AG09309 (cell line): ENCODE measurements around the gene MTCL1.

Experiments
- DNase-seq: peaks from one replicate; pipeline ENCODE4 v3.0.0-alpha.2; 2010; ENCODE audit warnings: low read depth
- H3K4me3 ChIP-seq: 2 replicates; pipeline ENCODE4 v1.5.1; 2011; ENCODE audit warnings: mild to moderate bottlenecking, low read depth, low read length, moderate library complexity; ENCODE audit not compliant: control insufficient read depth
- TF ChIP-seq, protein P1 (sequence below): IDR thresholded peaks from 2 replicates; pipeline ENCODE4 v1.5.1; 2011; ENCODE audit warnings: mild to moderate bottlenecking, low read depth, low read length, inconsistent platforms; ENCODE audit not compliant: insufficient read depth, control insufficient read depth; ENCODE audit errors: missing control alignments

The MTCL1 gene

DNA sequence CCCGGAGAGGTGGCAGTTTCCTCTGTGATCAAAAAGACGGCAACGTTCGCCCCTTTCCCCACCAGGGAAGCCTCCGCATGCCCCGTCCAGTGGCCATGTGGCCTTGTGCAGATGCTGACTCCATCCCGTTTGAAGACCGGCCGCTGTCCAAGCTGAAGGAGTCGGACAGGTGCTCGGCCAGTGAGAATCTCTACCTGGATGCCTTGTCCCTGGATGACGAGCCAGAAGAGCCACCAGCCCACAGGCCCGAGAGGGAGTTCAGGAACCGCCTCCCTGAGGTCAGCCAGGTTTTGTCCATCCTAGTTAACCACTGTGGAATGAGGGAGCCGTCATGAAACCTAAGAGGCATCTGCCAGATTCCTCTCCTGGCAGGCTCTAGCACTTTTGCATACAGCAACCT, 113.6 kb downstream of the MTCL1 start:
- TF ChIP-seq, protein P1, sequence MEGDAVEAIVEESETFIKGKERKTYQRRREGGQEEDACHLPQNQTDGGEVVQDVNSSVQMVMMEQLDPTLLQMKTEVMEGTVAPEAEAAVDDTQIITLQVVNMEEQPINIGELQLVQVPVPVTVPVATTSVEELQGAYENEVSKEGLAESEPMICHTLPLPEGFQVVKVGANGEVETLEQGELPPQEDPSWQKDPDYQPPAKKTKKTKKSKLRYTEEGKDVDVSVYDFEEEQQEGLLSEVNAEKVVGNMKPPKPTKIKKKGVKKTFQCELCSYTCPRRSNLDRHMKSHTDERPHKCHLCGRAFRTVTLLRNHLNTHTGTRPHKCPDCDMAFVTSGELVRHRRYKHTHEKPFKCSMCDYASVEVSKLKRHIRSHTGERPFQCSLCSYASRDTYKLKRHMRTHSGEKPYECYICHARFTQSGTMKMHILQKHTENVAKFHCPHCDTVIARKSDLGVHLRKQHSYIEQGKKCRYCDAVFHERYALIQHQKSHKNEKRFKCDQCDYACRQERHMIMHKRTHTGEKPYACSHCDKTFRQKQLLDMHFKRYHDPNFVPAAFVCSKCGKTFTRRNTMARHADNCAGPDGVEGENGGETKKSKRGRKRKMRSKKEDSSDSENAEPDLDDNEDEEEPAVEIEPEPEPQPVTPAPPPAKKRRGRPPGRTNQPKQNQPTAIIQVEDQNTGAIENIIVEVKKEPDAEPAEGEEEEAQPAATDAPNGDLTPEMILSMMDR, result no peak
- no peak overlapping the region for H3K4me3 ChIP-seq
- no peak for DNase-seq

DNA sequence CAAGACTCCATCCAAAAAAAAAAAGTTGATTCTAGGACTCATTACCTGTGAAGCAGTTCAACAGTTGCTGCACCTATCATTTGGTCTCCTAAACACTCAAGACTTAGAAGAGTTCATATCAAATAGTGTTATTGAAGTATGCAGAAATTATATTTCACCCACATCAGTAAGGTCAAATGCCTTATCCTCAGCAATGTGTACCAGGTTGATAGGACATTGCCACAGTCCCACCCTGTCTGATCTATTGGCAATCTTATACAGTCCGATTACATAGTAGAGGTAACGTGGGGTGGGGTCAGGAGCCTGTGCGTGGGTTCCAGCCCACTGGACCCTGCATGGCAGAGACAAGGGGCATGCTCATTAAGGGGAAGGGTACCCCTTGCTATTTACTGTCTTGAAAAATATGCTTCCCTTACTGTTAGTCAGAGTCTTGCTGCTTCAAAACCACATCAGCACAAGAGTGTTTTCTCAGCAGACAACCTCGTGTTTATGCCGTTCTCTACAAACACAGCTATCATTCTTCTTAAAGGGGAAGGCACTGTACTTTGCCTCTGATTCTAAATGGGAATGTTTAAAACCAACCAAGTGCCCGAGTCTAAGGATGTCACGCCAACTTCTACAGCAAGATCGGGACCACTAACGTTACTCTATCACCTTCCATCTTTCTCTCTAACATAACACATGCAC, 115.2 kb downstream of the MTCL1 start:
- TF ChIP-seq, protein P1, result no peak
- no peak for DNase-seq

DNA sequence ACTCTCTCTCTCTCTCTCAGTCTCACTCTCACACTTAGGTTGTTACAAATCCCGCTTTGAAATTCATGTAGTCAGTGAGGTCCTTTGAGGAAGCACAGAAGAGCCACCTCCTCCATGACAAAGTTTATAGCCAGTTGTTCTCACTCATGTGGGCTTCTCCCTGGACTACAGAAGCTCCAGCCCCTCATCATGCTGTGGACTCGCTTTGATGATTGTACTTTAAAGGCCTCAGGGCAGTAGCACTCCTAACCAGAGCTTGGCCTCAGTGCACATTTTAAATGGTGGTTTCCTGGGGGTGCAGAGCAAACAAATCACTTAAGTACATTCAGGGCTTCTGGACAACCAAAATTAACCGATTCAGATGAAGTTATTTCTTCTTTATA, 115.7 kb downstream of the MTCL1 start:
- H3K4me3 ChIP-seq, result no peak overlapping the region
- TF ChIP-seq, protein P1, result no peak
- no peak for DNase-seq

More for the DNA sequence above, 115.2 kb downstream of the MTCL1 start:
- no peak overlapping the region for H3K4me3 ChIP-seq

DNA sequence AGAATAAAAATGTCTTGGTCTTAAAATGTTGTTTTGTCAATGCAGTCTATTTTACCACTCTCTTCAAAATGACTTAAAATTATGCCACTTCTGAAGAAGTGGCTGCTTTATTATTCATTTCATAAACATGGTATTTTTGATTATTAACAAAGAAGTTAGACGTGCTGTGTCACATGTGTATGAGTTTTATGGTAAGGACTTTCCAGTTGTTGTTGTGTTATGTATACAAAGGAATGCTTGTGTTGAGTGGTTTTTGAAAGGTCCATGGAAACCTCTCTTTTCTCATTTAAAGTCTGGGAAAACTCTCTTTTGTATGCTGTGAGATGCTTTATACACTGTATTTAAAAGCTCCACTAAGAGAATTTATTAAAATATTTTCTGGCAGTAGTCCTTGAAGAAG, 116.2 kb downstream of the MTCL1 start:
- no peak overlapping the region for H3K4me3 ChIP-seq
- TF ChIP-seq, protein P1, result no peak
- DNase-seq, result no peak

DNA sequence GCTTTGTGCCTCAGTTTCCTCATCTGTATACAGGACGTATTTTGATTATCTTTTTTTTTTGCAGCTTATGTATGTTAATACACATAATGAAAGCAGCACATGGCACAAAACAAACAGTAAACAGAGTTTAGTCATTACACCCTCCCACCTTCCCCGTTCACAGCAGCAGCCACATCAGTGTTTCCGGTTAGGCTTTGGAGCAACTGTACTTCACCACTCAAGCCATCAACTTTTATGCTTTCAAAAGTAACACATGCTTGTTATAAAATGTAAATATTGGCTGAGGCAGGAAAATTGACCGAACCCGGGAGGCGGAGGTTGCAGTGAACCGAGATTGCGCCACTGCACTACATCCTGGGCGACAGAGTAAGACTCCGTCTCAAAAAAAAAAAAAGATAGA, 117.3 kb downstream of the MTCL1 start:
- no peak overlapping the region for H3K4me3 ChIP-seq
- TF ChIP-seq, protein P1, result no peak
- DNase-seq, result no peak

DNA sequence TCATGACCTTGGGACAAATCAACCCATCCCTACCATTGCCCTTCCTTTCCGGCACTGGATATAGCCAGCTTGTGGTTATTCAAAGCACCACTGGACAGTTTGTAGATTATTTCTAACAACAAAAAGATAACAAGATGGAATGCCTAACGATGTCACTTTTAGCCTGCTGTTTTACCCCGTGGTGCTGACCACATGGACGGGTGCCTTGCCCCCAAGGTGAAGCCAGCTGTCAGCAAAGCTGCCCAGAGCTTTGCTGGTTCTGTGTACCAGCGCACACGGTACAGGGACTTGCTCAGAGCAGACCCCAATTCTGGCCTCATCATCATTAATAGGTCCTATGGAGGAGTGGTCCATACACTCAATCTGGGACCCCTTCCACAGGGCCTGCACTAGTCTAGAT, 118.2 kb downstream of the MTCL1 start:
- no peak overlapping the region for H3K4me3 ChIP-seq
- DNase-seq, result no peak
- TF ChIP-seq, protein P1, result no peak

DNA sequence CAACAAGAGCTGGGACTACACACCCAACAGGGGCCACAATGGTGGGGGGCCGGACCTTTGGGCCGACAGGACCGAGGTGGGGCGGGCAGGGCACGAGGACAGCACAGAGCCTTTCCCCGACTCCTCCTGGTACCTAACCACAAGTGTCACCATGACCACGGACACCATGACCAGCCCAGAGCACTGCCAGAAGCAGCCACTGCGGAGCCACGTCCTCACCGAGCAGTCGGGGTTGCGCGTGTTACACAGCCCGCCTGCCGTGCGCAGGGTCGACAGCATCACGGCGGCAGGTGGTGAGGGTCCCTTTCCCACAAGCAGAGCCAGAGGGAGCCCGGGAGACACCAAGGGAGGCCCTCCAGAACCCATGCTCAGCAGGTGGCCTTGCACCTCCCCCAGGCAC, 119.5 kb downstream of the MTCL1 start:
- no peak overlapping the region for H3K4me3 ChIP-seq
- TF ChIP-seq, protein P1, result no peak
- no peak for DNase-seq
